Thoracic aorta (tissue), 2 donors: ENCODE data around the gene C11orf58. TPM values are rescaled to one million over a fixed set of nuclear protein-coding genes. Genes with fewer than 3 reads are reported as not detected.

Experiments
- ATAC-seq: fragments of 150-250 bp; one replicate; pipeline ENCODE4 v1.8.0; 2017; ENCODE audit warnings: low read depth; ENCODE audit not compliant: insufficient number of reproducible peaks, low FRiP score
- DNase-seq: peaks from one replicate; pipeline ENCODE4 v3.0.0-alpha.2; 2020; ENCODE audit warnings: low spot score
- H3K27ac ChIP-seq, 2 donors: fragments of 200-600 bp; sonication (generic); 1 replicate in 1 of 2; 2 replicates in 1 of 2; pipeline ENCODE4 v1.5.1; 2016; ENCODE audit warnings: mild to moderate bottlenecking in 2 of 2, moderate library complexity in 2 of 2
- H3K27me3 ChIP-seq: fragments of 200-600 bp; sonication (generic); replicated peaks from 2 replicates; pipeline ENCODE4 v1.6.0; 2016; ENCODE audit warnings: mild to moderate bottlenecking; ENCODE audit not compliant: insufficient read depth
- H3K36me3 ChIP-seq: fragments of 200-600 bp; sonication (generic); one replicate; pipeline ENCODE4 v1.5.1; 2016
- H3K4me1 ChIP-seq, 2 donors: fragments of 200-600 bp; sonication (generic); 1 replicate in 1 of 2; 2 replicates in 1 of 2; pipeline versions ENCODE4 v1.5.1 to v1.6.0; 2016; ENCODE audit warnings: low read depth in 2 of 2, mild to moderate bottlenecking in 1 of 2; ENCODE audit not compliant: control insufficient read depth in 1 of 2
- H3K4me3 ChIP-seq: fragments of 200-600 bp; sonication (generic); 2 replicates; pipeline ENCODE4 v1.5.1; 2016; ENCODE audit warnings: mild to moderate bottlenecking
- H3K9me3 ChIP-seq: fragments of 200-600 bp; sonication (generic); 2 replicates; pipeline ENCODE4 v1.5.1; 2016
- total RNA-seq, 2 donors: library from RNA; depleted of rRNA; stranded (reverse); fragments of >200 nt; gene quantifications; one replicate each; pipeline versions ENCODE4 v1.1.0 to v1.2.3, GENCODE V29; 2016
- TF ChIP-seq, protein P1 (sequence below): fragments of 200-600 bp; sonication (generic); IDR thresholded peaks from one replicate; pipeline ENCODE4 v1.5.1; 2019; ENCODE audit warnings: antibody characterized with exemption

The C11orf58 gene
- total RNA-seq, 2 donors from 2014 or later = 104 to 161 TPM

DNA sequence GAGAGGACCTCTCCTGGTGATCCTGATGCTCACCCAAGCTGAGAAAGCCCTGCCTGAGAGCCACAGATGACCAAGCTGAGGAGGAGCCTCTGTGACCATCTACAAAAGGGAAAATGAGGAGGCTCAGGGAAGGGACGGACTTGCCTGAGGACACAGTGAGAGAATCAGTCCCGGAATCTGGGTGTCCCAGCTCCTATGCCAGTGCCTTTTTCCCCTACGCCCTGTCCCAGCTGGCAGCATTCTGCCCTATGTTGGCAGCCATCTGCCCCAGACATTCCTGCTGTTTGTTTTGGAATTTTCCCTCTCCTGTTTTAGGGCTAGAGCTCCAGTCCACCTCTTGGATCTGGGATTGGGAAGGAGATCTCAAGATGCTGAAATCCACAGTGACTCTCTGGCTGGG is 54.6 kb downstream of the C11orf58 start:
- Histone ChIP-seq H3K4me1 (peaks cover 34 to 44% of the 10 kb centered on the region in 2 donors), H3K36me3 (no peaks in the 10 kb centered on the region), H3K4me3 (no peak overlapping the region), H3K9me3 (no peaks in the 10 kb centered on the region), H3K27ac (peak overlapping the region; percentile 76 to 79), H3K27me3 (no peaks in the 10 kb centered on the region)
- DNase-seq (no peak), ATAC-seq (no peak)
- TF ChIP-seq, protein P1, sequence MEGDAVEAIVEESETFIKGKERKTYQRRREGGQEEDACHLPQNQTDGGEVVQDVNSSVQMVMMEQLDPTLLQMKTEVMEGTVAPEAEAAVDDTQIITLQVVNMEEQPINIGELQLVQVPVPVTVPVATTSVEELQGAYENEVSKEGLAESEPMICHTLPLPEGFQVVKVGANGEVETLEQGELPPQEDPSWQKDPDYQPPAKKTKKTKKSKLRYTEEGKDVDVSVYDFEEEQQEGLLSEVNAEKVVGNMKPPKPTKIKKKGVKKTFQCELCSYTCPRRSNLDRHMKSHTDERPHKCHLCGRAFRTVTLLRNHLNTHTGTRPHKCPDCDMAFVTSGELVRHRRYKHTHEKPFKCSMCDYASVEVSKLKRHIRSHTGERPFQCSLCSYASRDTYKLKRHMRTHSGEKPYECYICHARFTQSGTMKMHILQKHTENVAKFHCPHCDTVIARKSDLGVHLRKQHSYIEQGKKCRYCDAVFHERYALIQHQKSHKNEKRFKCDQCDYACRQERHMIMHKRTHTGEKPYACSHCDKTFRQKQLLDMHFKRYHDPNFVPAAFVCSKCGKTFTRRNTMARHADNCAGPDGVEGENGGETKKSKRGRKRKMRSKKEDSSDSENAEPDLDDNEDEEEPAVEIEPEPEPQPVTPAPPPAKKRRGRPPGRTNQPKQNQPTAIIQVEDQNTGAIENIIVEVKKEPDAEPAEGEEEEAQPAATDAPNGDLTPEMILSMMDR = no peak

DNA sequence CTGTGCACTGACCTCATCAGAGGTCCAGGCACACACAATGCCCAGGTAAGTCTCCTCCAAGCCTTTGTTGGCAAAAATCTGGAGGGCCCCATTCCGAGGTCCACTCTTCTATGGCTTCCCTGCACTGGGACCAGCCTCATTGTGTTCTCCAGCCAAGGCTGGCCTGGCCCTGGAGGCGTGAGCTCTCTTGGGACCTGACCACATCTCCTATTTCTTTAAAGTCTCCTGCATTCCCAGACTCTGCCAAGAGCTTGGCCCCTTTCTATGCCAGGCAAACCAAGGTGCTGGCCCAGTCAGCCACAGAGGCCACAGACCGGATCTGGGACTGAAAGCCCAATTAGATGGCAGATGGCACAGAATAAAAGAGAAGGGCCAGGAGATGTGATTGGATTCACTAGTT is 55.1 kb downstream of the C11orf58 start:
- Histone ChIP-seq H3K4me1 (peaks cover 33 to 39% of the 10 kb centered on the region in 2 donors), H3K9me3 (no peaks in the 10 kb centered on the region), H3K36me3 (no peaks in the 10 kb centered on the region), H3K27me3 (no peaks in the 10 kb centered on the region), H3K27ac (peak overlapping the region; percentile 76 to 79), H3K4me3 (no peak overlapping the region)
- DNase-seq (no peak), ATAC-seq (no peak)
- TF ChIP-seq, protein P1 = no peak

DNA sequence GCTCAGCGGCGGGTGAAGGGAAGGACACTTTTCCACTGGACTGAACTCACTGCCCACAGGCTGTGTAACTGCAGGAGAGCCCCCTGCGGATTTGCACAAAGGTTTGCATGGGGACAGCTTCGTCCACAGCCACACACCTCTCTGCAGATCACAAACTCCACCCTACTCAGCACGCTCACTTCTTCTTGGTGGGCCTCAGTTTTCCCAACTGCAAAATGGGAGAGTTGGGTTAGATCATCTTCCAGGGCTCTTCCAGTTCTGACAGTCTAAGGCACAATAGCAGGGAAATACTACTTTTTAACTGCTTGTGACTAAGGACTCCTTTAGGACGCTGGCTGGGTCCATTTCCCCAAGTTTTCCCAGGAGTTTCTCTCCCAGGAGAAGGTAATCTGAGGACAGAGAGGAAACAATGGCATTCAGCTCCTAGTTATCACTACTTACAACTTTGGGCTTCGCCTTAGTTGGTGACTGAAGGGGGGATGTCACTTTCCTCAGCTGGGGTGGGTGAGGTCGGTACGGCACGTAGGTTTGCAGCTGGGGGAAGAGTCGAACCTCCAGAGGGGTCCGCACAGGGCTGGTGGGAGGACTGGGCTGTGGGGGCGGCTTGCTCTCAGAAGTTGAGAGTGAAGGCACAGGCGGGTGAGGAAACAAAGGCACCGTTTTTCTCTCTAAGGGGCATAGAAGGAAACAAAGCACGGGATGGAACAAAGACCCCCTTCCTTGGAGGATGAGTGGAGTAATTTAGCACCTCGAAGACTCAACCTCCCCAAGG is 55.8 kb downstream of the C11orf58 start:
- H3K27me3 ChIP-seq = no peaks in the 10 kb centered on the region

DNA sequence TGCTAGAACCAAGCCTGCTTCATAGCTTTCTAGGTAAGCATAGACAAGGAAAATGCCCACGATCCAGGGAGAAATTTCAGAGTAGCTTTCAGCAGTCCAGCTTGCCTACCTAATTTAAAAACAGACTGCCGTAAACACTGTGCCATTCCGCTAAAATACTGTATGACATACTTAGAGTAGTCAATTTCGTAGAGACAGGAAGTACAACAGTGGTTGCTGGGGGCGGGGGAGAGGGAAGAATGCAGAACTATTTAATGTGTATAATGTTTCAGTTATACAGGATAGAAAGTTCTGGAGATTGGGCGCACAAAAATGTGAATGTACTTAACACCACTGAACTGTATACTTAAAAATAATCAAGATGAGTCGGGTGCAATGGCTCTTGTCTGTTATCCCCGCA is 56.7 kb downstream of the C11orf58 start:
- no peak for DNase-seq

More for the DNA sequence above, 55.8 kb downstream of the C11orf58 start:
- Histone ChIP-seq H3K27ac (peak overlapping the region in 1 of 2 donors; percentile 79), H3K4me3 (no peak overlapping the region), H3K36me3 (no peaks in the 10 kb centered on the region), H3K9me3 (no peaks in the 10 kb centered on the region), H3K4me1 (peaks cover 30 to 38% of the 10 kb centered on the region in 2 donors)
- TF ChIP-seq, protein P1 = no peak
- ATAC-seq = no peak
- DNase-seq = no peak

DNA sequence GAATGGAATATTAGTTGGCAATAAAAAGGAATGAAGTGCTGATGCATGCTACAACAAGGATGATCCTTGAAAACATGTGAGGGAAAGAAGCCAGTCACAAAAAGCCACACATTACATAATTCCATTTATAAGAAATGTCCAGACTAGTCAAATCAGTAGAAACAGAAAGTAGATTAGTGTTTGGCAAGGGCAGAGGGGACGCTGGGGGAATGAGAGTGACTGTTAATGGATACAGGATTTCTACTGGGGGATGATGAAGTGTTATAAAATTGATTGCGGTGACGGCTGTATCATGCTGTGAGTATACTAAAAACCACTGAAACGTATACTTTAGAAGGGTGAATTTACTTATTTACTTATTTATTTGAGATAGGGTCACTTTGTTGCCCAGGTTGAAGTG is 57.9 kb downstream of the C11orf58 start:
- Histone ChIP-seq H3K9me3 (no peaks in the 10 kb centered on the region), H3K27me3 (no peaks in the 10 kb centered on the region), H3K27ac (no peak overlapping the region), H3K4me3 (no peak overlapping the region), H3K4me1 (peaks cover 23 to 29% of the 10 kb centered on the region in 2 donors), H3K36me3 (no peaks in the 10 kb centered on the region)
- DNase-seq = no peak
- TF ChIP-seq, protein P1 = no peak
- no peak for ATAC-seq

More for the DNA sequence above, 56.7 kb downstream of the C11orf58 start:
- Histone ChIP-seq H3K9me3 (no peaks in the 10 kb centered on the region), H3K27ac (peak overlapping the region in 1 of 2 donors; percentile 56), H3K4me3 (no peak overlapping the region), H3K36me3 (no peaks in the 10 kb centered on the region), H3K4me1 (peaks cover 30 to 38% of the 10 kb centered on the region in 2 donors), H3K27me3 (no peaks in the 10 kb centered on the region)
- TF ChIP-seq, protein P1 = no peak
- no peak for ATAC-seq
